ENCODE data around the gene HIVEP3. TPM values are rescaled to one million over a fixed set of nuclear protein-coding genes. Genes with fewer than 3 reads are reported as not detected.

The HIVEP3 gene
- total RNA-seq, 1 experiment from 2014 or later = 11.0 TPM

DNA sequence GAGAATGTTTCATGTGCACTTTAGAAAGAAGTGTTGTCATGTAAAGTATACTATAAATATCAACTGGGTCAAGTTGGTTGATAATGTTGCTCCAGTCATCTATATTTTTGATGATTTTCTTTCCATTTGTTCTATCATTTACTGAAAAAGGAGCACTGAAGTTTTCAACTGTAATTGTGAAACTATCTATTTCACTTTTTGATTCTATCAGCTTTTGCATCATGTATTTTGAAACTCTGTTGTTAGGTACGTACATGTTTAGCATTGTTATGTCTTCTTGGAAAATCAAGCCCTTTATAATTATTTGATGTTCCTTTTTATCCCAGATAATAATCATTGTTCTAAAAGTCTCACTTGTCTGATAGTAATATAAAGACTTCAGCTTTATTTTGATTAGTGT lies 14.4 kb upstream of the HIVEP3 start:
- H3K4me1 ChIP-seq (replicated peaks; ENCODE audit: insufficient read depth) = peaks cover 27% of the 10 kb centered on the region
- H3K9me2 ChIP-seq (ENCODE audit: insufficient read depth) = no peaks in the 10 kb centered on the region
- H4K20me1 ChIP-seq (ENCODE audit: insufficient read depth) = no peaks in the 10 kb centered on the region
- POLR2A ChIA-PET (ENCODE audit: unreplicated experiment) = no interaction called here
- no peak overlapping the region for H3K4me2 ChIP-seq
- no peak overlapping the region for H2AFZ ChIP-seq
- H3F3A ChIP-seq (ENCODE audit: insufficient read depth, low read depth) = peaks cover 16% of the 10 kb centered on the region
- H3K36me3 ChIP-seq (ENCODE audit: low read depth) = no peaks in the 10 kb centered on the region; the same call in 1 of the 2 replicates
- no peak for DNase-seq
- intact Hi-C loops (cut with micrococcal nuclease; ENCODE audit: unreplicated experiment) = no loop called here
- CTCF ChIA-PET = no interaction called here
- H3K27me3 ChIP-seq (ENCODE audit: insufficient read depth, low read depth) = no peaks in the 10 kb centered on the region
- peaks cover 10% of the 10 kb centered on the region for H3K9me3 ChIP-seq (ENCODE audit: insufficient read depth, low read depth)
- H3K4me3 ChIP-seq = no peak overlapping the region
- no TSS peak for BruUV-seq (replicated peaks)
- TF ChIP-seq CTCF (conservative IDR thresholded peaks at IDR 0.05) = no peak
- TF ChIP-seq EZH2 (IDR thresholded peaks at IDR 0.05; ENCODE audit: low read depth) = no peak
- H3K27ac ChIP-seq = no peak overlapping the region
- H3K79me2 ChIP-seq (ENCODE audit: low read depth) = no peaks in the 10 kb centered on the region

- TF ChIP-seq EZH2 (IDR thresholded peaks at IDR 0.05; ENCODE audit: low read depth) (no peak), CTCF (conservative IDR thresholded peaks at IDR 0.05) (no peak)
- no TSS peak for BruUV-seq (replicated peaks)
- H3F3A ChIP-seq (ENCODE audit: insufficient read depth, low read depth) = peaks cover 9% of the 10 kb centered on the region
- intact Hi-C loops (cut with micrococcal nuclease; ENCODE audit: unreplicated experiment) = no loop called here
- no peak for DNase-seq
- no peaks in the 10 kb centered on the region; the same call in 1 of the 2 replicates for H3K36me3 ChIP-seq (ENCODE audit: low read depth)
- no peaks in the 10 kb centered on the region for H4K20me1 ChIP-seq (ENCODE audit: insufficient read depth)
- no peaks in the 10 kb centered on the region for H3K9me2 ChIP-seq (ENCODE audit: insufficient read depth)
- CTCF ChIA-PET = no interaction called here
- no peak overlapping the region for H3K27ac ChIP-seq
- peaks cover 26% of the 10 kb centered on the region for H3K4me1 ChIP-seq (replicated peaks; ENCODE audit: insufficient read depth)
- H3K9me3 ChIP-seq (ENCODE audit: insufficient read depth, low read depth) = peaks cover 10% of the 10 kb centered on the region
- no peaks in the 10 kb centered on the region for H3K27me3 ChIP-seq (ENCODE audit: insufficient read depth, low read depth)
- POLR2A ChIA-PET (ENCODE audit: unreplicated experiment) = no interaction called here
- H3K4me2 ChIP-seq = no peak overlapping the region
- no peak overlapping the region for H2AFZ ChIP-seq
- no peak overlapping the region for H3K4me3 ChIP-seq
- H3K79me2 ChIP-seq (ENCODE audit: low read depth) = no peaks in the 10 kb centered on the region
These were observed 12.9 kb upstream of the HIVEP3 start for GRCh38 chr1:41931578-41931977.

DNA sequence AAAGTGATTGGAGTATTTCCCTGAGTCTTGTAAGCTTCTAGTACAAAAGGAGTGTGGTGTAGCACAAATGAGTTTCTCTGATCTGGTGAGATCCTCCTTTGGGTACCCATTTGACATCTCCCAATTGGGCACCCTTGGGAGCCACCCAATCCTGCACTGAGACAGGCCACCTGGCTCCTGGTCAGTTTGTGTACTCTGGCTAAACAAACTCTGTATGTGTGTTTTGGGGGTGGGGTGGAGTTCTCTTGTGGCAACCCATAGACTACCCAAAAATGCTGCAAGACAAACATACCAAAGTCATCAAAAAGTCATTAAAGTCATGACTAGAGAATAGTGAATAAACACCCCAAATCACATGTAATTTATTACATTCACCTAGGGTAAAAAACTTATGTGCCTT lies 8.4 kb upstream of the HIVEP3 start:
- Histone ChIP-seq H3K27ac (no peak overlapping the region), H4K20me1 (ENCODE audit: insufficient read depth) (no peaks in the 10 kb centered on the region), H3K79me2 (ENCODE audit: low read depth) (no peaks in the 10 kb centered on the region), H3F3A (ENCODE audit: insufficient read depth, low read depth) (no peaks in the 10 kb centered on the region), H3K4me1 (replicated peaks; ENCODE audit: insufficient read depth) (peaks cover 12% of the 10 kb centered on the region), H3K36me3 (ENCODE audit: low read depth) (no peaks in the 10 kb centered on the region), H3K4me3 (no peak overlapping the region), H3K27me3 (ENCODE audit: insufficient read depth, low read depth) (no peaks in the 10 kb centered on the region), H3K9me2 (ENCODE audit: insufficient read depth) (no peaks in the 10 kb centered on the region), H2AFZ (no peak overlapping the region), H3K4me2 (no peak overlapping the region), H3K9me3 (ENCODE audit: insufficient read depth, low read depth) (no peaks in the 10 kb centered on the region)
- TF ChIP-seq CTCF (conservative IDR thresholded peaks at IDR 0.05) (no peak), EZH2 (IDR thresholded peaks at IDR 0.05; ENCODE audit: low read depth) (no peak)
- intact Hi-C loops (cut with micrococcal nuclease; ENCODE audit: unreplicated experiment) = no loop called here
- POLR2A ChIA-PET (ENCODE audit: unreplicated experiment) = no interaction called here
- no peak for DNase-seq
- CTCF ChIA-PET = interaction anchor here (0.6 kb wide), 1 partner anchor 107 kb away, joined by 3 read pairs; no protein-coding TSS in a partner anchor
- no TSS peak for BruUV-seq (replicated peaks)
